Measurements from ENCODE around the gene EIF4A3.

EIF4A3 gene

GRCh38 chr17:80109713-80110446 is 37.0 kb downstream of the EIF4A3 start:
- Histone ChIP-seq H3K27me3 (replicated peaks; ENCODE audit: control insufficient read depth, insufficient read depth, low read length) (no peaks in the 10 kb centered on the region), H3K36me3 (ENCODE audit: control insufficient read depth, insufficient read depth, low read length, severe bottlenecking) (no peaks in the 10 kb centered on the region), H3K4me1 (ENCODE audit: control insufficient read depth, insufficient read depth, low read length) (no peaks in the 10 kb centered on the region), H3K9me3 (ENCODE audit: control insufficient read depth, low read length) (no peaks in the 10 kb centered on the region), H3K4me3 (ENCODE audit: low read length) (no peak overlapping the region), H3K9ac (ENCODE audit: low read length) (no peak overlapping the region)
- DNase-seq (ENCODE audit: low read depth), result no peak

DNA sequence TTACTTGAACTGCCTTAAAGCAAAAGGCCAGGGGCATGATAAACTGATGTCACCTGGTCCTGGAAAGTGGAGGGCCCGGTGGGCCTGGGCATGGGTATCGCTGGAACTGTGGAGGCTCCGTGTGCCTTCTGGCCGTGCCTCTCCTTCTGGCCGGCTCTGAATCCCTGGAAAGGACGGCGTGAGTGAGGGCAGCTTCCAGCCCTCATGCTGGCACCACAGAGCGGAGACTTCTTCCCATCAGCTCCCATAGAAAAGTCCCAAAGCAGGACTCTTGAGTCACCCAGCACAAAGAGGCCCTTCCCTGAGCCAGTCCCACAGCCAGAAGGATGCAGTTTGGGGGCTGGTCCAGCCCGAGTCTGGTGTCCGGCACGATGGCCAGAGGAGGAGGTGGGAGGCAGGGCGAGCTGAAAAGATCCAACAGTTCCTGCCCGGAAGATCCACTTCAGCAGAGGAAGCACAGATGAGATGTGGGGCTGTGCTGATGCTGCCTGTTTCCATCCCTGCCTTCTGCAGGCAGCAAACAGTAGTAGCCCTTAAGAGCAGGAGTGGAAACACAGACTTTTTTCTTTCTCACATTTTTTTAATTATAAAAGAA is 37.8 kb downstream of the EIF4A3 start:
- no peak for DNase-seq (ENCODE audit: low read depth)
- H3K4me1 ChIP-seq (ENCODE audit: control insufficient read depth, insufficient read depth, low read length), result no peaks in the 10 kb centered on the region

GRCh38 chr17:80108036-80108971 is 38.6 kb downstream of the EIF4A3 start:
- Histone ChIP-seq H3K36me3 (ENCODE audit: control insufficient read depth, insufficient read depth, low read length, severe bottlenecking) (no peaks in the 10 kb centered on the region), H3K4me1 (ENCODE audit: control insufficient read depth, insufficient read depth, low read length) (no peaks in the 10 kb centered on the region), H3K27me3 (replicated peaks; ENCODE audit: control insufficient read depth, insufficient read depth, low read length) (no peaks in the 10 kb centered on the region), H3K9ac (ENCODE audit: low read length) (no peak overlapping the region), H3K4me3 (ENCODE audit: low read length) (no peak overlapping the region), H3K9me3 (ENCODE audit: control insufficient read depth, low read length) (no peaks in the 10 kb centered on the region)
- no peak for DNase-seq (ENCODE audit: low read depth)

More for the DNA sequence above, 37.8 kb downstream of the EIF4A3 start:
- H3K27me3 ChIP-seq (replicated peaks; ENCODE audit: control insufficient read depth, insufficient read depth, low read length), result no peaks in the 10 kb centered on the region
- no peak overlapping the region for H3K4me3 ChIP-seq (ENCODE audit: low read length)
- no peak overlapping the region for H3K9ac ChIP-seq (ENCODE audit: low read length)
- H3K36me3 ChIP-seq (ENCODE audit: control insufficient read depth, insufficient read depth, low read length, severe bottlenecking), result no peaks in the 10 kb centered on the region
- no peaks in the 10 kb centered on the region for H3K9me3 ChIP-seq (ENCODE audit: control insufficient read depth, low read length)

GRCh38 chr17:80107231-80108021 is 39.5 kb downstream of the EIF4A3 start:
- Histone ChIP-seq H3K4me1 (ENCODE audit: control insufficient read depth, insufficient read depth, low read length) (peaks cover 1% of the 10 kb centered on the region), H3K36me3 (ENCODE audit: control insufficient read depth, insufficient read depth, low read length, severe bottlenecking) (no peaks in the 10 kb centered on the region), H3K9ac (ENCODE audit: low read length) (no peak overlapping the region), H3K4me3 (ENCODE audit: low read length) (no peak overlapping the region), H3K9me3 (ENCODE audit: control insufficient read depth, low read length) (no peaks in the 10 kb centered on the region), H3K27me3 (replicated peaks; ENCODE audit: control insufficient read depth, insufficient read depth, low read length) (no peaks in the 10 kb centered on the region)
- DNase-seq (ENCODE audit: low read depth), result no peak

- no peak for DNase-seq (ENCODE audit: low read depth)
- peaks cover 8% of the 10 kb centered on the region for H3K4me1 ChIP-seq (ENCODE audit: control insufficient read depth, insufficient read depth, low read length)
- H3K4me3 ChIP-seq (ENCODE audit: low read length), result no peak overlapping the region
- H3K27me3 ChIP-seq (replicated peaks; ENCODE audit: control insufficient read depth, insufficient read depth, low read length), result no peaks in the 10 kb centered on the region
- H3K9me3 ChIP-seq (ENCODE audit: control insufficient read depth, low read length), result no peaks in the 10 kb centered on the region
- H3K9ac ChIP-seq (ENCODE audit: low read length), result no peak overlapping the region
- H3K36me3 ChIP-seq (ENCODE audit: control insufficient read depth, insufficient read depth, low read length, severe bottlenecking), result no peaks in the 10 kb centered on the region
Measured at GRCh38 chr17:80106751-80107150, 40.2 kb downstream of the EIF4A3 start.

- no peaks in the 10 kb centered on the region for H3K9me3 ChIP-seq (ENCODE audit: control insufficient read depth, low read length)
- H3K4me1 ChIP-seq (ENCODE audit: control insufficient read depth, insufficient read depth, low read length), result peaks cover 8% of the 10 kb centered on the region
- H3K4me3 ChIP-seq (ENCODE audit: low read length), result no peak overlapping the region
- DNase-seq (ENCODE audit: low read depth), result no peak
- H3K27me3 ChIP-seq (replicated peaks; ENCODE audit: control insufficient read depth, insufficient read depth, low read length), result no peaks in the 10 kb centered on the region
- no peaks in the 10 kb centered on the region for H3K36me3 ChIP-seq (ENCODE audit: control insufficient read depth, insufficient read depth, low read length, severe bottlenecking)
- H3K9ac ChIP-seq (ENCODE audit: low read length), result no peak overlapping the region
Measured at GRCh38 chr17:80106176-80106575, 40.8 kb downstream of the EIF4A3 start.

DNA sequence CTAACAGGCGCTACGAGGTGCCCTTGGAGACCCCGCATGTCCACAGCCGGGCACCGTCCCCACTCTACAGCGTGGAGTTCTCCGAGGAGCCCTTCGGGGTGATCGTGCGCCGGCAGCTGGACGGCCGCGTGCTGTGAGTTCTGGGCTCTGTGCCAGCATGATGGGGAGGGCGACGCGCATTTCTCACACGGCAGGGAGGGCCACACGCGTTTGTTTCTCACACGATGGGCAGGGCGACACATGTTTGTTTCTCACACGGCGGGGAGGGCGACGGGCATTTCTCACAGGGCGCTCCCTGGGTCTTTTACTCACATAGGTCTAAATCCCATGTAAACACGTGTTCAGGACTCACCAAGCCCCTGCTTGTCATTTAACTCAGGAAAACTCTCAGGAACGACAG is 41.2 kb downstream of the EIF4A3 start:
- H3K27me3 ChIP-seq (replicated peaks; ENCODE audit: control insufficient read depth, insufficient read depth, low read length), result no peaks in the 10 kb centered on the region
- H3K36me3 ChIP-seq (ENCODE audit: control insufficient read depth, insufficient read depth, low read length, severe bottlenecking), result no peaks in the 10 kb centered on the region
- no peaks in the 10 kb centered on the region for H3K9me3 ChIP-seq (ENCODE audit: control insufficient read depth, low read length)
- no peak overlapping the region for H3K4me3 ChIP-seq (ENCODE audit: low read length)
- no peak overlapping the region for H3K9ac ChIP-seq (ENCODE audit: low read length)
- H3K4me1 ChIP-seq (ENCODE audit: control insufficient read depth, insufficient read depth, low read length), result peaks cover 10% of the 10 kb centered on the region
- no peak for DNase-seq (ENCODE audit: low read depth)

DNA sequence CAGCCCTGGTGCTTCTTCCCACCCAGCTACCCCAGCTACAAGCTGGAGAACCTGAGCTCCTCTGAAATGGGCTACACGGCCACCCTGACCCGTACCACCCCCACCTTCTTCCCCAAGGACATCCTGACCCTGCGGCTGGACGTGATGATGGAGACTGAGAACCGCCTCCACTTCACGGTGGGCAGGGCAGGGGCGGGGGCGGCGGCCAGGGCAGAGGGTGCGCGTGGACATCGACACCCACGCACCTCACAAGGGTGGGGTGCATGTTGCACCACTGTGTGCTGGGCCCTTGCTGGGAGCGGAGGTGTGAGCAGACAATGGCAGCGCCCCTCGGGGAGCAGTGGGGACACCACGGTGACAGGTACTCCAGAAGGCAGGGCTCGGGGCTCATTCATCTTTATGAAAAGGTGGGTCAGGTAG is 42.0 kb downstream of the EIF4A3 start:
- peaks cover 14% of the 10 kb centered on the region for H3K4me1 ChIP-seq (ENCODE audit: control insufficient read depth, insufficient read depth, low read length)
- H3K27me3 ChIP-seq (replicated peaks; ENCODE audit: control insufficient read depth, insufficient read depth, low read length), result no peaks in the 10 kb centered on the region
- no peak for DNase-seq (ENCODE audit: low read depth)
- H3K4me3 ChIP-seq (ENCODE audit: low read length), result no peak overlapping the region
- no peaks in the 10 kb centered on the region for H3K36me3 ChIP-seq (ENCODE audit: control insufficient read depth, insufficient read depth, low read length, severe bottlenecking)
- no peak overlapping the region for H3K9ac ChIP-seq (ENCODE audit: low read length)
- H3K9me3 ChIP-seq (ENCODE audit: control insufficient read depth, low read length), result no peaks in the 10 kb centered on the region

DNA sequence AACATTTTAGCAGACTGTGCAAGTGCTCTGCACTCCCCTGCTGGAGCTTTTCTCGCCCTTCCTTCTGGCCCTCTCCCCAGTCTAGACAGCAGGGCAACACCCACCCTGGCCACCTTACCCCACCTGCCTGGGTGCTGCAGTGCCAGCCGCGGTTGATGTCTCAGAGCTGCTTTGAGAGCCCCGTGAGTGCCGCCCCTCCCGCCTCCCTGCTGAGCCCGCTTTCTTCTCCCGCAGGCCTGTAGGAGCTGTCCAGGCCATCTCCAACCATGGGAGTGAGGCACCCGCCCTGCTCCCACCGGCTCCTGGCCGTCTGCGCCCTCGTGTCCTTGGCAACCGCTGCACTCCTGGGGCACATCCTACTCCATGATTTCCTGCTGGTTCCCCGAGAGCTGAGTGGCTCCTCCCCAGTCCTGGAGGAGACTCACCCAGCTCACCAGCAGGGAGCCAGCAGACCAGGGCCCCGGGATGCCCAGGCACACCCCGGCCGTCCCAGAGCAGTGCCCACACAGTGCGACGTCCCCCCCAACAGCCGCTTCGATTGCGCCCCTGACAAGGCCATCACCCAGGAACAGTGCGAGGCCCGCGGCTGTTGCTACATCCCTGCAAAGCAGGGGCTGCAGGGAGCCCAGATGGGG is 42.5 kb downstream of the EIF4A3 start:
- H3K36me3 ChIP-seq (ENCODE audit: control insufficient read depth, insufficient read depth, low read length, severe bottlenecking), result no peaks in the 10 kb centered on the region
- H3K4me1 ChIP-seq (ENCODE audit: control insufficient read depth, insufficient read depth, low read length), result peaks cover 14% of the 10 kb centered on the region
- H3K9me3 ChIP-seq (ENCODE audit: control insufficient read depth, low read length), result no peaks in the 10 kb centered on the region
- H3K4me3 ChIP-seq (ENCODE audit: low read length), result no peak overlapping the region
- DNase-seq (ENCODE audit: low read depth), result no peak
- H3K27me3 ChIP-seq (replicated peaks; ENCODE audit: control insufficient read depth, insufficient read depth, low read length), result no peaks in the 10 kb centered on the region
- no peak overlapping the region for H3K9ac ChIP-seq (ENCODE audit: low read length)

GRCh38 chr17:80103449-80104085 is 43.4 kb downstream of the EIF4A3 start:
- H3K27me3 ChIP-seq (replicated peaks; ENCODE audit: control insufficient read depth, insufficient read depth, low read length), result no peaks in the 10 kb centered on the region
- H3K9ac ChIP-seq (ENCODE audit: low read length), result no peak overlapping the region
- no peak for DNase-seq (ENCODE audit: low read depth)
- H3K9me3 ChIP-seq (ENCODE audit: control insufficient read depth, low read length), result no peaks in the 10 kb centered on the region
- H3K4me3 ChIP-seq (ENCODE audit: low read length), result no peak overlapping the region
- H3K4me1 ChIP-seq (ENCODE audit: control insufficient read depth, insufficient read depth, low read length), result peaks cover 14% of the 10 kb centered on the region
- no peaks in the 10 kb centered on the region for H3K36me3 ChIP-seq (ENCODE audit: control insufficient read depth, insufficient read depth, low read length, severe bottlenecking)

Measured in adipocyte (in vitro differentiated cells).